Keratinocyte (primary cell): ENCODE results near the gene NTF4. TPM values are rescaled to one million over a fixed set of nuclear protein-coding genes. Genes with fewer than 3 reads are reported as not detected.
"Not testable (repeated sequence)": the region's sequence is repeated elsewhere in the genome, so short reads cannot be mapped to it uniquely, and the experiment has no call there.

Experiments used
- DNase-seq: peaks from one replicate; pipeline ENCODE4 v3.0.0-alpha.2; 2011; ENCODE audit warnings: low read depth, missing footprints, low spot score
- FAIRE-seq: peaks from 2 replicates; lab custom pipeline; 2011; peaks lifted over from hg19 to GRCh38; lab: Jason Lieb, UNC
- H2AFZ ChIP-seq: 2 replicates; pipeline ENCODE4 v1.6.0; 2012; ENCODE audit warnings: low read length, control low read depth, inconsistent platforms; ENCODE audit not compliant: control insufficient read depth
- H3K27ac ChIP-seq: 2 replicates; pipeline ENCODE4 v1.5.1; 2011; ENCODE audit warnings: low read length; ENCODE audit not compliant: control insufficient read depth, insufficient read depth
- H3K27me3 ChIP-seq: 3 replicates; pipeline ENCODE4 v1.6.0; 2011; ENCODE audit warnings: low read length; ENCODE audit not compliant: control insufficient read depth, insufficient read depth; ENCODE audit errors: extremely low read depth
- H3K36me3 ChIP-seq, 2 experiments: 2 replicates in 1 of 2; 3 replicates in 1 of 2; pipeline ENCODE4 v1.5.1; 2011; ENCODE audit warnings: low read length in 2 of 2, mild to moderate bottlenecking in 1 of 2; ENCODE audit not compliant: control insufficient read depth in 2 of 2, insufficient read depth in 2 of 2; ENCODE audit errors: extremely low read depth in 1 of 2
- H3K4me1 ChIP-seq: 3 replicates; pipeline ENCODE4 v1.5.1; 2011; ENCODE audit warnings: low read length; ENCODE audit not compliant: control insufficient read depth, insufficient read depth; ENCODE audit errors: extremely low read depth
- H3K4me2 ChIP-seq: 3 replicates; pipeline ENCODE4 v1.6.0; 2011; ENCODE audit warnings: low read depth, low read length; ENCODE audit not compliant: control insufficient read depth, insufficient read depth; ENCODE audit errors: extremely low read depth
- H3K4me3 ChIP-seq, 3 experiments: fragments of 200-600 bp in 1 of 3; sonication (generic) in 1 of 3; 2 replicates in 2 of 3; 3 replicates in 1 of 3; pipeline ENCODE4 v1.5.1; 2011 to 2016; ENCODE audit warnings: low read length in 3 of 3, mild to moderate bottlenecking in 3 of 3, control low read depth in 2 of 3, inconsistent platforms in 1 of 3, low read depth in 1 of 3, mixed read lengths in 1 of 3, mixed run types in 1 of 3, moderate library complexity in 1 of 3; ENCODE audit not compliant: control insufficient read depth in 2 of 3, insufficient read depth in 2 of 3; ENCODE audit errors: extremely low read depth in 1 of 3
- H3K79me2 ChIP-seq: 2 replicates; pipeline ENCODE4 v1.6.0; 2012; ENCODE audit warnings: low read length; ENCODE audit not compliant: control insufficient read depth, insufficient read depth
- H3K9ac ChIP-seq: 3 replicates; pipeline ENCODE4 v1.6.0; 2011; ENCODE audit warnings: low read length; ENCODE audit not compliant: control insufficient read depth, insufficient read depth; ENCODE audit errors: extremely low read depth
- H3K9me1 ChIP-seq: 3 replicates; pipeline ENCODE4 v1.6.0; 2011; ENCODE audit warnings: low read length; ENCODE audit not compliant: control insufficient read depth, insufficient read depth; ENCODE audit errors: extremely low read depth
- H3K9me3 ChIP-seq: 2 replicates; pipeline ENCODE4 v1.5.1; 2012; ENCODE audit warnings: low read depth, low read length; ENCODE audit not compliant: control insufficient read depth
- H4K20me1 ChIP-seq: 3 replicates; pipeline ENCODE4 v1.6.0; 2011; ENCODE audit warnings: low read length; ENCODE audit not compliant: control insufficient read depth, insufficient read depth; ENCODE audit errors: extremely low read depth
- dilution Hi-C: fragments of 300-500 bp; cut with MboI; formaldehyde crosslinking; loops from one replicate; pipeline ENCODE4 v1.7.0; 2020; ENCODE audit warnings: low sequenced_read_pairs; ENCODE audit not compliant: extremely low pct_ligation_motif_present
- polyA plus RNA-seq, 5 experiments: library from polyadenylated mRNA; depleted of rRNA in 3 of 5; stranded (reverse) in 3 of 5; stranded (forward) in 1 of 5; unstranded in 1 of 5; fragments of >200 nt; gene quantifications; 1 replicate in 1 of 5; 2 replicates in 3 of 5; 3 replicates in 1 of 5; pipeline versions ENCODE4 v1.2.1 to v1.2.3, GENCODE V29; 2011 to 2012; ENCODE audit warnings: missing spikeins in 2 of 5, low read depth in 1 of 5, low replicate concordance in 1 of 5
- TF ChIP-seq, protein P1 (sequence below), 3 experiments: IDR thresholded peaks in 1 of 3; conservative IDR thresholded peaks in 1 of 3; optimal IDR thresholded peaks in 1 of 3; 2 replicates in 2 of 3; 3 replicates in 1 of 3; pipeline versions ENCODE3 to v1.5.1; 2011; ENCODE audit warnings: low read length in 3 of 3, mild to moderate bottlenecking in 3 of 3, moderate library complexity in 2 of 3, control low read depth in 1 of 3, inconsistent platforms in 1 of 3; ENCODE audit not compliant: insufficient read depth in 2 of 3; ENCODE audit errors: extremely low read depth in 1 of 3

The NTF4 gene
- polyA plus RNA-seq, 1 donor (not counting 4 experiments of a cell fraction or from before 2014, with no cell fraction given): 8.3 TPM

DNA sequence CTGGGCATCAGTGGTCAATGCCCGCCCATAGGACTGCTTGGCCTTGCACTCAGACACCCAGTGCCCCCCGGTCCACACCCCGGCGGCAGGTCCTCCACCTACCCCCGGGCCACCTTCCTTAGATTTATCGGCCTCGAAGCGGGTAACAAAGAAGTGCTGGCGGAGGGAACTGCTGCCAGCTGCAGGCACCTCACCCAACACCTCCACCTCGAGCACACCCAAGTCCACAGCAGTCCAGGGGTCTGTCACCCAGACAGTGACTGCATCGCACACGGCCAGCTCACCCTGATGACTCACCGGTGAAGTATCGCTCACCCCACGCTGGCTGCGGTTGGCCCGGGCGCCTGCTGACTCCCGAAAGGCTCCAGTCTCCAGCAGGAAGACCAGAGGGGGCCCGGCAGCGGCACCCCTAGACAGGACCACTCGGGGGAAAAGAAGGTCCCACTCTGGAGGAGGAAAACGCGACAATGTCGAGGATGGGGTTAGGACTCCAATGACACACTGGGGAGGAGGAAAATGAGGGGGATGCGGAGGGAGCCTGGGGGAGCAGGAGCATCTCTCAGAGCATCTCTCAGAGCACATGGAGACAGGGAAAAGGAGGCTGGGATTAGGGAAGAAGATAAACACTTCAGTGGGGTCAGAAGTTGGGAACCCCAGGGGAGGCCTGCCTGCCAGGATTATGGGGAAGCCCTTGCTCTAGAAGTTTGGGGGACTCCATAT is 25.9 kb downstream of the NTF4 start:
- H2AFZ ChIP-seq, H4K20me1 ChIP-seq, H3K4me3 ChIP-seq, H3K9me3 ChIP-seq, dilution Hi-C loops, FAIRE-seq, DNase-seq, H3K4me1 ChIP-seq, H3K4me2 ChIP-seq, H3K27ac ChIP-seq, H3K36me3 ChIP-seq, H3K79me2 ChIP-seq, H3K9me1 ChIP-seq, H3K9ac ChIP-seq, H3K27me3 ChIP-seq: not testable (repeated sequence)

DNA sequence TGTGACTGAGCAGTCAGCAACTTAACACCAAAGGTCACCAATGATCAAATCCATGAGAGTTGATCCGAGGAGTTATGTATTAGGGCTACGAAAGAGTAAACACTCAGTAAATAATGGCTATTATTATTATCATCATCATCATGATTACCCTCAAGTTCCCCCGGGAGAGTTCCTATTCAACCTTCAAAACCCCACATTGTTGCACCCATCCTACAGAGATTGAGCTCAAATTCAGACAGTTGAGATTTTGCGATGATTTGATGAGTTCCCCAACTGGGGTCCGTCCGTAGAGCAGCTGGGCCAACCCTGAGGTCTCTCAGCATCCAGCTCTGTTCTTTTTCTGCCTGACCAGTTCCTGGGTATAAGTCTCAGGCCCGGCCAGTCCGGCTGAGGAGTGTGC is 26.5 kb downstream of the NTF4 start:
- H3K9me1 ChIP-seq, H3K36me3 ChIP-seq, H3K27me3 ChIP-seq, H3K4me3 ChIP-seq, DNase-seq, H4K20me1 ChIP-seq, FAIRE-seq, H3K4me1 ChIP-seq, H3K79me2 ChIP-seq, H3K4me2 ChIP-seq, H3K9ac ChIP-seq, H3K9me3 ChIP-seq, dilution Hi-C loops, H2AFZ ChIP-seq, H3K27ac ChIP-seq: not testable (repeated sequence)

DNA sequence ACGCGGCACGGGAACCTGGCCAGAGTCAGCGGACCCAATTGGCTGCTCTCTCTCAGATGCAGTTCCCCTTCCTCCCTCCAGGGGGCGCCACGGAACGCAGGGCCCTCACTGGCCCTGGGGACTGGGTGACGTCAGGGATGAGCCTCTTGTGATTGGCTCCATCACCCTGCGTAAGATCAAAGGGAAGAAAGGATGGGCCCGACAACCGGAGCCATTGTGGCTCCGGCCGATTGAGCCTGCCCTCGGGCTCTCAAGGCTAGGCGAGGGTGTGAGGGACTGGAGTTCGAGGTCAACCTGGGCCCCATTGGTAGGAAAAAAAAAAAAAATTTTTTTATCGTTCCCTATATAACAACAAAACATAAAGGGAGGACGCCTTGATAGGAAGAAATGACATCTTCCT is 27.8 kb downstream of the NTF4 start, which contains the start of gene CGB1:
TSS of gene CGB1 (minus strand) at position 81 of the 400 bp plus-strand sequence. CDS start 184 bp downstream, outside the sequence.
- FAIRE-seq, H2AFZ ChIP-seq, DNase-seq: not testable (repeated sequence)

More for the DNA sequence above, 27.8 kb downstream of the NTF4 start, which contains the start of gene CGB1:
- H3K4me3 ChIP-seq, H3K9me1 ChIP-seq, H3K9me3 ChIP-seq, H3K79me2 ChIP-seq, H3K9ac ChIP-seq, H4K20me1 ChIP-seq, H3K27ac ChIP-seq, H3K4me1 ChIP-seq, H3K27me3 ChIP-seq, H3K36me3 ChIP-seq, dilution Hi-C loops, H3K4me2 ChIP-seq: not testable (repeated sequence)
- TF ChIP-seq, protein P1, sequence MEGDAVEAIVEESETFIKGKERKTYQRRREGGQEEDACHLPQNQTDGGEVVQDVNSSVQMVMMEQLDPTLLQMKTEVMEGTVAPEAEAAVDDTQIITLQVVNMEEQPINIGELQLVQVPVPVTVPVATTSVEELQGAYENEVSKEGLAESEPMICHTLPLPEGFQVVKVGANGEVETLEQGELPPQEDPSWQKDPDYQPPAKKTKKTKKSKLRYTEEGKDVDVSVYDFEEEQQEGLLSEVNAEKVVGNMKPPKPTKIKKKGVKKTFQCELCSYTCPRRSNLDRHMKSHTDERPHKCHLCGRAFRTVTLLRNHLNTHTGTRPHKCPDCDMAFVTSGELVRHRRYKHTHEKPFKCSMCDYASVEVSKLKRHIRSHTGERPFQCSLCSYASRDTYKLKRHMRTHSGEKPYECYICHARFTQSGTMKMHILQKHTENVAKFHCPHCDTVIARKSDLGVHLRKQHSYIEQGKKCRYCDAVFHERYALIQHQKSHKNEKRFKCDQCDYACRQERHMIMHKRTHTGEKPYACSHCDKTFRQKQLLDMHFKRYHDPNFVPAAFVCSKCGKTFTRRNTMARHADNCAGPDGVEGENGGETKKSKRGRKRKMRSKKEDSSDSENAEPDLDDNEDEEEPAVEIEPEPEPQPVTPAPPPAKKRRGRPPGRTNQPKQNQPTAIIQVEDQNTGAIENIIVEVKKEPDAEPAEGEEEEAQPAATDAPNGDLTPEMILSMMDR (optimal IDR thresholded peaks at IDR 0.05 in 1 of 3, IDR thresholded peaks at IDR 0.05 in 1 of 3, conservative IDR thresholded peaks at IDR 0.05 in 1 of 3; ENCODE audit: extremely low read depth in 1 of 3, insufficient read depth in 2 of 3, low read length in 3 of 3): peak in 2 of 3 experiments; percentile 44 to 51
